Activated CD4-positive, alpha-beta T cell treated with anti-CD3 and anti-CD28 coated beads, Interleukin-2, amount 50 U/mL, for 16 hours (primary cell): Measurements from ENCODE around the gene PRLH.

Source experiments
- DNase-seq: peaks from one replicate; pipeline ENCODE4 v3.0.0-alpha.2; 2020

Gene PRLH

GRCh38 chr2:237567276-237568029 lies 1.1 kb downstream of the PRLH start:
- DNase-seq = no peak

GRCh38 chr2:237568121-237568660 lies 1.8 kb downstream of the PRLH start:
- no peak for DNase-seq

GRCh38 chr2:237569041-237569440 lies 2.7 kb downstream of the PRLH start:
- DNase-seq = no peak

GRCh38 chr2:237569896-237570295 lies 3.5 kb downstream of the PRLH start:
- DNase-seq = no peak

- no peak for DNase-seq
Observed at GRCh38 chr2:237570776-237571335, 4.5 kb downstream of the PRLH start.

- no peak for DNase-seq
Observed at GRCh38 chr2:237571551-237571950, 5.2 kb downstream of the PRLH start.

GRCh38 chr2:237572021-237572741 lies 5.8 kb downstream of the PRLH start:
- peak; percentile 84 for DNase-seq

- DNase-seq = no peak
Observed at GRCh38 chr2:237572742-237573101, 6.3 kb downstream of the PRLH start.

GRCh38 chr2:237573721-237574415 lies 7.5 kb downstream of the PRLH start:
- DNase-seq = no peak

GRCh38 chr2:237574467-237574866 lies 8.1 kb downstream of the PRLH start:
- DNase-seq = no peak

- DNase-seq = no peak
Observed at GRCh38 chr2:237574894-237575868, 8.8 kb downstream of the PRLH start.

- no peak for DNase-seq
Observed at GRCh38 chr2:237575869-237576862, 9.8 kb downstream of the PRLH start.

- DNase-seq = no peak
Observed at GRCh38 chr2:237576974-237577373, 10.6 kb downstream of the PRLH start.

GRCh38 chr2:237577458-237577857 lies 11.1 kb downstream of the PRLH start:
- DNase-seq = no peak

- DNase-seq = no peak
Observed at GRCh38 chr2:237577956-237578870, 11.8 kb downstream of the PRLH start.

- DNase-seq = no peak
Observed at GRCh38 chr2:237581326-237581725, 15.0 kb downstream of the PRLH start.

- peak; percentile 67 for DNase-seq
Observed at GRCh38 chr2:237581751-237582746, 15.7 kb downstream of the PRLH start.
